ENCODE data around the gene NDUFS8. TPM values are rescaled to one million over a fixed set of nuclear protein-coding genes. Genes with fewer than 3 reads are reported as not detected.

NDUFS8 gene
- total RNA-seq, 2 experiments from 2014 or later, result 134 to 140 TPM

GRCh38 chr11:68077617-68078582 is 47.4 kb downstream of the NDUFS8 start:
- Mint-ChIP-seq H3K4me1 (ENCODE audit: low read depth) (no peaks in the 10 kb centered on the region), H3K4me3 (no peak overlapping the region), H3K27me3 (no peaks in the 10 kb centered on the region), H3K36me3 (no peaks in the 10 kb centered on the region), H3K27ac (no peak overlapping the region), H3K9me3 (no peaks in the 10 kb centered on the region)
- intact Hi-C loops (cut with micrococcal nuclease), result no loop called here
- ChIA-PET POLR2A (no interaction called here), CTCF (no interaction called here)
- no peak for DNase-seq

DNA sequence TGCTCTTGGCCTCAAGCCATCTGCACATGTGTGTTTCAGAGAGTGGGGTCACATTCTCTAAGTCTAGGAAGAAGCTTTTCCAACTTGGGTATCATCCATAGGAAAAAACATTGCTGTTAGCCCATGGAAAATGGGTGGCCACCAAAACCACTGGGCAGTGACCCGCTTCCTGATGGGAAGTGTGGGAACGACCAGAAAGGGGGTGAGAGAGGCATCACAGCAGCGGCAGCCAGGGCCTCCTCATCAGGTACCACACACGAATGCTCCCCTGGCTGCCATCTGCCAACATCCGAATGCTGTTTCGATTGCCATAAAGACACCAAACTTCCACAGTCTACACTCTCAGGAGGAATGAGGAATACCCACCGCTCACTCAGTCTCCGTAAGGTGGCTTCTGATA is 50.4 kb downstream of the NDUFS8 start:
- Mint-ChIP-seq H3K27me3 (no peaks in the 10 kb centered on the region), H3K9me3 (no peaks in the 10 kb centered on the region), H3K36me3 (no peaks in the 10 kb centered on the region), H3K4me1 (ENCODE audit: low read depth) (no peaks in the 10 kb centered on the region), H3K4me3 (no peak overlapping the region), H3K27ac (no peak overlapping the region)
- DNase-seq, result no peak
- ChIA-PET CTCF (no interaction called here), POLR2A (no interaction called here)
- intact Hi-C loops (cut with micrococcal nuclease), result no loop called here

GRCh38 chr11:68081691-68082090 is 51.2 kb downstream of the NDUFS8 start:
- H3K27me3 Mint-ChIP-seq, result no peaks in the 10 kb centered on the region
- ChIA-PET POLR2A (no interaction called here), CTCF (no interaction called here)
- no peak overlapping the region for H3K4me3 Mint-ChIP-seq
- no peak for DNase-seq
- H3K27ac Mint-ChIP-seq, result no peak overlapping the region
- H3K36me3 Mint-ChIP-seq, result no peaks in the 10 kb centered on the region
- intact Hi-C loops (cut with micrococcal nuclease), result no loop called here
- H3K4me1 Mint-ChIP-seq (ENCODE audit: low read depth), result no peaks in the 10 kb centered on the region
- no peaks in the 10 kb centered on the region for H3K9me3 Mint-ChIP-seq

DNA sequence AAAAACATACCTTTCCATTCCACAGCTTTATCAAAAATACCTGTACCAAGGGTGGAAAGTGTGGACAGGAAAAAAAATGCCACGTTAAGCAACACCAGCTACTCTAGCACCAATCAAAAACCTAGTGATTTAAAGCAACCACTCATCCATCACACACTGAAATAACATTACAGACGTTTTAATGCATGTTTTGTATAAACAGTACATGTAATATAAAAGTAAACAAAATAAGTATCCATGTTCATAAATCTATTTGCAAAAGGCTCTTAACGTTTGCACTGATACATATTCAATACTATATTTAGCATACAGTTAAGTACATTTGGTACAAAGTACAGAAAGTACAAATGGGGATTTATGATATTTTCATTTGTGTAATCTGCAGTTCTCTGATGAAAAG is 52.0 kb downstream of the NDUFS8 start:
- Mint-ChIP-seq H3K36me3 (no peaks in the 10 kb centered on the region), H3K27me3 (no peaks in the 10 kb centered on the region), H3K27ac (no peak overlapping the region), H3K4me3 (no peak overlapping the region), H3K4me1 (ENCODE audit: low read depth) (no peaks in the 10 kb centered on the region), H3K9me3 (no peaks in the 10 kb centered on the region)
- POLR2A ChIA-PET, result no interaction called here
- no peak for DNase-seq
- CTCF ChIA-PET, result no interaction called here
- intact Hi-C loops (cut with micrococcal nuclease), result no loop called here

DNA sequence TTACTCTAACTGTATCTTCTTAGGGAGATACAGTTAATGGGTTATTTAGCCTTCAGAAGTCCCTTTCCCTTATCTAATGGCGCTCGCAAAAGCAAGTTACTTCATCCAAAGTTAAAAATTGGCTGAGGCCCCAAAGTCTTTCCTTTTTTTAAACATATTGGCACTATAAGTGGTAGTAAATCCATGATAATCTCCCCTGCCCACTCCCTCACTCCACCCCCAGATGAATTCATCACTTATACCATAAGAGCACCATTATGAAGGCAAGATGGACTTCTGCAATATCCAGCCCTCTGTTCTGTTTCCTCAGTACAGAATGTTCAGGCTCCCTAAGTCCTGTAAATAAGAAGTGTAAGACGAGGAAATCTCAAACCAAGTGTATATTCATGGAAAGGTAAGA is 53.0 kb downstream of the NDUFS8 start:
- CTCF ChIA-PET, result no interaction called here
- Mint-ChIP-seq H3K4me1 (ENCODE audit: low read depth) (no peaks in the 10 kb centered on the region), H3K36me3 (no peaks in the 10 kb centered on the region), H3K4me3 (no peak overlapping the region), H3K9me3 (no peaks in the 10 kb centered on the region), H3K27me3 (no peaks in the 10 kb centered on the region), H3K27ac (no peak overlapping the region)
- POLR2A ChIA-PET, result no interaction called here
- DNase-seq, result no peak
- intact Hi-C loops (cut with micrococcal nuclease), result no loop called here

Small RNAs within 50 kb of the gene (microRNA-seq; reads per million reads assigned to microRNA genes)
- gene MIR4691 (ENCODE audit: borderline microRNAs expressed, borderline number of aligned reads, borderline replicate concordance) (not detected), gene MIR6753 (ENCODE audit: borderline microRNAs expressed, borderline number of aligned reads, borderline replicate concordance) (not detected), gene MIR7113 (ENCODE audit: borderline microRNAs expressed, borderline number of aligned reads, borderline replicate concordance) (not detected)

Other genes with a start within 250 kb of the NDUFS8 start
- 10 to 100 TPM; 20.0 to 21.5 TPM for gene UNC93B1, start 26.6 kb upstream of the NDUFS8 start, total RNA-seq
- gene ALDH3B1, start 20.4 kb upstream of the NDUFS8 start, total RNA-seq, result not detected
- 100 to 1,000 TPM; 167 to 175 TPM for gene TCIRG1, start 8.3 kb downstream of the NDUFS8 start, total RNA-seq
- 1 to 10 TPM; 6.1 to 6.6 TPM for gene CHKA, start 90.7 kb downstream of the NDUFS8 start, total RNA-seq
- 10 to 100 TPM; 18.5 to 21.2 TPM for gene KMT5B, start 182.6 kb downstream of the NDUFS8 start, total RNA-seq
- gene C11orf24, start 241.3 kb downstream of the NDUFS8 start, total RNA-seq, result 10 to 100 TPM; 28.0 to 28.9 TPM